Measurements from ENCODE around the gene FIBIN. TPM values are rescaled to one million over a fixed set of nuclear protein-coding genes. Genes with fewer than 3 reads are reported as not detected.

Gene FIBIN
- total and polyA plus RNA-seq, 2 experiments from 2014 or later: 1.8 to 2.2 TPM

DNA sequence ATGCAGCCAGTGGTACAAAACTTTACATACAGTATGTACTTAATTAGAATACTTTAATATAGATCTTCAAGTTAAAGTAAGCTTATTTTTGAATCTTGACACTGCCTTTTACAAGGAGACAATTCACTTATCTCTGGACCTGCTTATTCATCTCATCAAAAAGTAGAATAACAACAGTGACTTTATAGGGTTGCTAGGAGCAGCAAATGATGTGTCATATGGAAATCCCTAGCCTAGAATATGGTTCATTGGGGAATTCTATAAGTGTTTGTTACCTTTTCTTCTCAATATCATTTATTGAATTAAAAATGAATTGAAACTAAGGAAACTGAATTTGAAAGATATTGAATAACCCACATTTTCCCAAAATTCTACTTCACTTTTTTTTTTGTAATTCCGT is 45.0 kb upstream of the FIBIN start:
- DNase-seq (ENCODE audit: low read depth in 1 of 2, low spot score in 1 of 2): no peak
- H3K27ac ChIP-seq: no peak overlapping the region
- H3K36me3 ChIP-seq: no peaks in the 10 kb centered on the region
- no peaks in the 10 kb centered on the region for H3K4me1 ChIP-seq (ENCODE audit: low read depth)
- H3K4me3 ChIP-seq: no peak overlapping the region
- TF ChIP-seq, protein P1, sequence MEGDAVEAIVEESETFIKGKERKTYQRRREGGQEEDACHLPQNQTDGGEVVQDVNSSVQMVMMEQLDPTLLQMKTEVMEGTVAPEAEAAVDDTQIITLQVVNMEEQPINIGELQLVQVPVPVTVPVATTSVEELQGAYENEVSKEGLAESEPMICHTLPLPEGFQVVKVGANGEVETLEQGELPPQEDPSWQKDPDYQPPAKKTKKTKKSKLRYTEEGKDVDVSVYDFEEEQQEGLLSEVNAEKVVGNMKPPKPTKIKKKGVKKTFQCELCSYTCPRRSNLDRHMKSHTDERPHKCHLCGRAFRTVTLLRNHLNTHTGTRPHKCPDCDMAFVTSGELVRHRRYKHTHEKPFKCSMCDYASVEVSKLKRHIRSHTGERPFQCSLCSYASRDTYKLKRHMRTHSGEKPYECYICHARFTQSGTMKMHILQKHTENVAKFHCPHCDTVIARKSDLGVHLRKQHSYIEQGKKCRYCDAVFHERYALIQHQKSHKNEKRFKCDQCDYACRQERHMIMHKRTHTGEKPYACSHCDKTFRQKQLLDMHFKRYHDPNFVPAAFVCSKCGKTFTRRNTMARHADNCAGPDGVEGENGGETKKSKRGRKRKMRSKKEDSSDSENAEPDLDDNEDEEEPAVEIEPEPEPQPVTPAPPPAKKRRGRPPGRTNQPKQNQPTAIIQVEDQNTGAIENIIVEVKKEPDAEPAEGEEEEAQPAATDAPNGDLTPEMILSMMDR (IDR thresholded peaks at IDR 0.05; ENCODE audit: low read depth, low read length): no peak
- H3K9me3 ChIP-seq (ENCODE audit: low read depth): no peaks in the 10 kb centered on the region
- H3K27me3 ChIP-seq: no peaks in the 10 kb centered on the region

DNA sequence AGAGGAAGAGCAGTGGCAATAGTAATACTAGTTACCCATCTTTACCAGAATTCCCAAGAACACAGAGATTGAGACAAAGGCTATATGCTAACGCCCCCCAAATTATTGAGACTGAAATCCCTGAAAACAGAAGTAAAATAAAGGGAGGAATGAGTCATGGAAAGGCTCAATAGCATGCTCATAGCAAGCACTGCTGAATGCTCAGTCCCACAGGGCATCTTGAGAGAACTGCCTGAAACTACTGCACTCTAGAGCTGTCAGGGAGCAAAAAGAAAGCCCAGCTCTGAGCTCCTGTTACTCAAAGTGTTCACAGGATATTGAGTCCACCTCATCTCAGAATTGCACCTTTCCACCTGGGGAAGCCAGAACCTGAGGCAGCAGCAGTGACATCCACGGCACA is 44.1 kb upstream of the FIBIN start:
- no peak for DNase-seq (ENCODE audit: low read depth in 1 of 2, low spot score in 1 of 2)
- no peak overlapping the region for H3K4me3 ChIP-seq
- TF ChIP-seq, protein P1 (IDR thresholded peaks at IDR 0.05; ENCODE audit: low read depth, low read length): no peak
- no peaks in the 10 kb centered on the region for H3K27me3 ChIP-seq
- H3K27ac ChIP-seq: no peak overlapping the region
- no peaks in the 10 kb centered on the region for H3K4me1 ChIP-seq (ENCODE audit: low read depth)
- no peaks in the 10 kb centered on the region for H3K9me3 ChIP-seq (ENCODE audit: low read depth)
- H3K36me3 ChIP-seq: no peaks in the 10 kb centered on the region

DNA sequence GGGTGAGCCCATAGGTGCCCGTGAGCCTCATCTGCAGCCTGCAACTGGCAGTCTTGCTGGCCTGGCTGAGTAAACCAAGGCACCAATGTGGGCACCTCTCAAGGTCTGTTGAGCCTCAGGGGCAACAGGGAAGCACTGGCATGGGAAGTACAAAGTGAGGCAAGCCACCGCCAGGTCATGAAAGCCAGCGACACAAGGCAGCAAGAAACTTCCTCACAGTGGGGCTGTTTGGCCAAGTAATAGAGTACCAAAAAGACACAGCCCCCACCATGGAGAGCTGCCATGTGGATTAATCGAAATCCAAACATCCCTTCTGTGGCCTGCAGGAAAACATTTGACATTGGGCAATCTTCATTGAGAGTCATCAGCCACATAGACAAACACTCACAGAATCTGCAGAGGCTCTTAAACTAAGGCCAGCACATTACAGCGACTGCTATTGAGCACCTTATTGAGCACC is 43.6 kb upstream of the FIBIN start:
- no peak overlapping the region for H3K27ac ChIP-seq
- no peaks in the 10 kb centered on the region for H3K36me3 ChIP-seq
- no peaks in the 10 kb centered on the region for H3K9me3 ChIP-seq (ENCODE audit: low read depth)
- no peaks in the 10 kb centered on the region for H3K27me3 ChIP-seq
- peak in 1 of 2 donors; percentile 80 for DNase-seq (ENCODE audit: low read depth in 1 of 2, low spot score in 1 of 2)
- no peaks in the 10 kb centered on the region for H3K4me1 ChIP-seq (ENCODE audit: low read depth)
- no peak overlapping the region for H3K4me3 ChIP-seq
- TF ChIP-seq, protein P1 (IDR thresholded peaks at IDR 0.05; ENCODE audit: low read depth, low read length): no peak

DNA sequence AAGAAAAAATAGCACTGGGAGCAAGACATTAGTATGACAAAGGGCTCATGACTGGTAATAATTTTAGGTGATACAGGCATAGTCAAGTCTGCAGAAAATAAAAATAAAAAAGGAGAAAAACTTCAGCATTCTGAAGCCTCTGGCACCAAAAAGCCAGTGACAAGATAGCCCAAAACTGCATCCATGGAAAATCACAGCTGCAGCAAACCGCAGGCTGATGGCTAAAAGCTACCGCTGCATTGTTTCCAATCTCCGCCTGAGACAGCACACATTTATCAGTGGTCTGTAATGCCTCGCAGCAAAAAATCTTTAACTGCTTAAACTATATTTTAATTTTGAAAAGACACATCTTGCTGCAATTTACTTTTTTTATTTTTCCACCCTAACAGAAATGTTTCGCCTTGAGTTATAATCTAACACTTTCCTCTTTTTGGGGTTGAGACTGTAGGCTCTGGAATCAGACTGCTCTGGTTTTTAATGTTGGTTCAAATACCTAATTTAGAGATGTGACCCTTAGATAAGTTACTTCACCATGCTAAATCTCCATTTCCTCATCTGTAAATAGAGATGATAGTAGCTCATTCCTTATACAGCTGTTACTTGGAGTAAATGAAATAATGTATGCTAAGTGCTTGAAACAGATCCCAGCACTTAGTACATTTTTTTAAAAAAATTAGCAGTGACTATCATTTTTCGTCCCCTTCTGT is 42.0 kb upstream of the FIBIN start:
- TF ChIP-seq, protein P1 (IDR thresholded peaks at IDR 0.05; ENCODE audit: low read depth, low read length): no peak
- Histone ChIP-seq H3K4me1 (ENCODE audit: low read depth) (no peaks in the 10 kb centered on the region), H3K4me3 (no peak overlapping the region), H3K27me3 (no peaks in the 10 kb centered on the region), H3K27ac (no peak overlapping the region), H3K9me3 (ENCODE audit: low read depth) (no peaks in the 10 kb centered on the region), H3K36me3 (no peaks in the 10 kb centered on the region)
- DNase-seq (ENCODE audit: low read depth in 1 of 2, low spot score in 1 of 2): peak in 1 of 2 donors; percentile 46

DNA sequence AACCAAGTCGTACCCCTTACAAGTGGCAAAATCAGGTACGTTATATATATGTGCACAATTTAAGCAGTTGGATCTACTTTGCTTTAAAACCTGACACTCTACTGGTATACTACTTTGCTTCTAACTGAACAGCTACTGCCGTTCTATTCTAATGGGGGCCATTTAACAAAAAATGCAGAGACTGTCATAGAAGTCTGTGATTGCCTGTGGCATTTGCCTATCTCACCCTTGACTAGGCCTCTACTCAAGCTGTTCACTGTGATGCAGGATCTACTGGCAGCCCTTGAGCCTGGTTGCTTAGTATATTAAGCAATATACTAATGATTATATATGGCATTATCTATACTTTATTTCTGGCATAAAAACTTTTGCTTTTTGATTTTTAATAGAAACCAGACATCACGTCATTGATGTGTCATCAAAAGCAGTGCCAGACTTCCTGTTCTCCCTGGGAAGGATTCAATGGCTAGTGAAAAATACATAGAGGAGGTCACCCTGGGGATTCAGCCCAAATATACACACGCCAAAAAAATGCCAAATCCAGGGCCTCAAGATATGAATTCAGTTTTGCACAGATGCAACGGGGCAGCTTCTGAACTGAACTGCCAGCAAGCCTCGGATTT is 40.0 kb upstream of the FIBIN start:
- H3K36me3 ChIP-seq: no peaks in the 10 kb centered on the region
- H3K4me1 ChIP-seq (ENCODE audit: low read depth): no peaks in the 10 kb centered on the region
- H3K27ac ChIP-seq: no peak overlapping the region
- TF ChIP-seq, protein P1 (IDR thresholded peaks at IDR 0.05; ENCODE audit: low read depth, low read length): no peak
- peak in 1 of 2 donors; percentile 92 for DNase-seq (ENCODE audit: low read depth in 1 of 2, low spot score in 1 of 2)
- H3K9me3 ChIP-seq (ENCODE audit: low read depth): no peaks in the 10 kb centered on the region
- no peak overlapping the region for H3K4me3 ChIP-seq
- H3K27me3 ChIP-seq: no peaks in the 10 kb centered on the region

Data from cardiac muscle cell (in vitro differentiated cells and primary cell).